Measurements from ENCODE around the gene CIAO3. TPM values are rescaled to one million over a fixed set of nuclear protein-coding genes. Genes with fewer than 3 reads are reported as not detected.
A peak's percentile ranks its signal among the peaks of the same experiment; 100 is the strongest.

The CIAO3 gene
- total RNA-seq = 10 to 100 TPM; 39.8 to 53.2 (median 45.6) TPM

DNA sequence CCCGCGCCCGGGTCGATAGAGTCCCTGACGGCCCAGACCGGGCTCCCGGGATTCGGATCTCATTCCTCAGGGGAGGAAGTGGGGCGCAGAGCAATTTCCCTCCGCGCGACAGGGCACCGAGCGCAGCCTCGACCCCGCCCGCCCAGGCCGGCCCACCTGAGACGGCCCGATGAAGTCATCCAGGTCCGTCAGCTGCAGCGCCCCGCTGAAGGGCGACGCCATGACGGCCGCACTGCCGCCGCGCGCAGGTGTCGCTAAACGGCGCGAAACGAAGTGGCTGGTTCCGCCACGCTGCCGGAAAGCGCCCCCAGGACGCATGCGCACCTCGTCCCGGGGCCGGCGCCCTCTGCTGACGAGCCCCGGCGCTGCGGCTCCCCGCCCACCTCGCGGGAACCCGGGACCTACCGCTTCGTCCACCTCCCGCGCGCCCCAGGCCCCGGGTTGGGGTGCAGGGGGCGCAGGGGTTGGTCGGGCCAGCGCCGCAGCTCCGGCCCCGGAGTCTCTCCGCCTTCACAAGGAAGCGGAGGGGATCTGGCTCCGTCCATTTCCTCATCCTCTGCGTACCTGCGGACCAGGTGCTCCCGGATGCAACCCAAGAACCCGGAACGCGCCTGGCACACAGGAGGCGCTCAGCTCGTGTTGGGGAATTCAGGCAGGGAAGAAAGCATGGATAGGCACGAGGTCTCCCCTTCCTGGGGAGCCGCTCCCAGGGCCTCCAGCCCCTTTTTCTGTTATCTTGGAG, at the start of gene CIAO3:
Gene CIAO3, minus strand, starts transcription at position 234 of the 742 bp plus-strand sequence. Its CDS starts 12 bp downstream, at position 222.
- Histone ChIP-seq H3K36me3 (peaks cover 0 to 37% (median 0%) of the 10 kb centered on the region in 3 donors), H3K4me3 (peak within 1 kb of the TSS; percentile 75 to 100 (median 94)), H3K4me1 (peaks cover 0 to 16% (median 14%) of the 10 kb centered on the region in 4 donors), H3K9me3 (no peaks in the 10 kb centered on the region), H3K27ac (peak within 1 kb of the TSS; percentile 24 to 87 (median 76)), H3K27me3 (peaks cover 0 to 3% of the 10 kb centered on the region in 2 donors)
- peak; percentile 66 to 74 for DNase-seq (ENCODE audit: low spot score in 2 of 2)
- TF ChIP-seq POLR2A (IDR thresholded peaks at IDR 0.05) (peak in 1 of 2 donors; percentile 56), EP300 (IDR thresholded peaks at IDR 0.05) (peak; percentile 88 to 100)
- TF ChIP-seq, protein P1, sequence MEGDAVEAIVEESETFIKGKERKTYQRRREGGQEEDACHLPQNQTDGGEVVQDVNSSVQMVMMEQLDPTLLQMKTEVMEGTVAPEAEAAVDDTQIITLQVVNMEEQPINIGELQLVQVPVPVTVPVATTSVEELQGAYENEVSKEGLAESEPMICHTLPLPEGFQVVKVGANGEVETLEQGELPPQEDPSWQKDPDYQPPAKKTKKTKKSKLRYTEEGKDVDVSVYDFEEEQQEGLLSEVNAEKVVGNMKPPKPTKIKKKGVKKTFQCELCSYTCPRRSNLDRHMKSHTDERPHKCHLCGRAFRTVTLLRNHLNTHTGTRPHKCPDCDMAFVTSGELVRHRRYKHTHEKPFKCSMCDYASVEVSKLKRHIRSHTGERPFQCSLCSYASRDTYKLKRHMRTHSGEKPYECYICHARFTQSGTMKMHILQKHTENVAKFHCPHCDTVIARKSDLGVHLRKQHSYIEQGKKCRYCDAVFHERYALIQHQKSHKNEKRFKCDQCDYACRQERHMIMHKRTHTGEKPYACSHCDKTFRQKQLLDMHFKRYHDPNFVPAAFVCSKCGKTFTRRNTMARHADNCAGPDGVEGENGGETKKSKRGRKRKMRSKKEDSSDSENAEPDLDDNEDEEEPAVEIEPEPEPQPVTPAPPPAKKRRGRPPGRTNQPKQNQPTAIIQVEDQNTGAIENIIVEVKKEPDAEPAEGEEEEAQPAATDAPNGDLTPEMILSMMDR (IDR thresholded peaks at IDR 0.05) = peak; percentile 94 to 99 (median 98)
- 3% methylated on average over 7 to 15 of the region's 79 CpGs for WGBS, 2 donors

DNA sequence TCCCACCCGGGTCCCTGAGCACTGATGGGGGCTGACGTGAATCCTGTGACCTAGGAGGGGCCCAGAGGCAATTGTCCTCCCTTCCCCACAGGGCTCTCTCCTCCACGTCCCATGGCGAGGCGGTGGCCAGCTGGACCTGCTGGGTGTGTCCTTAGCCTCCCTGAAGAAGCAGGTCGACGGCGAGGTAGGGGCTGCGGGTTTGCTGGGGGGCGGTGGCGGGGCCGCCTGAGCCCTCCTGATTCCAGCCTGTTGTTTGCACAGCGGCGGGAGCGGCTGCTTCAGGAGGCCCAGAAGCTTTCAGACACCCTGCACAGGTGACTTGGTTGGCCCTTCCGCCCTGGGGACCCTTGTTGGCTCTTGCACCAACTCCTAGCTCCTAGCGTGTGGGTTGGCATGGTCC, 49.3 kb upstream of the CIAO3 start:
- TF ChIP-seq, protein P1 (IDR thresholded peaks at IDR 0.05) = no peak
- TF ChIP-seq EP300 (IDR thresholded peaks at IDR 0.05) = no peak
- no peak for TF ChIP-seq POLR2A (IDR thresholded peaks at IDR 0.05)
- H3K4me1 ChIP-seq = peaks cover 0 to 37% (median 13%) of the 10 kb centered on the region in 4 donors
- 91 to 96% methylated on average over 15 to 17 of the region's 17 CpGs for WGBS, 2 donors
- no peak for DNase-seq (ENCODE audit: low spot score in 2 of 2)
- H3K36me3 ChIP-seq = peaks cover 0 to 67% (median 0%) of the 10 kb centered on the region in 3 donors
- no peaks in the 10 kb centered on the region for H3K27me3 ChIP-seq
- no peaks in the 10 kb centered on the region for H3K9me3 ChIP-seq
- H3K4me3 ChIP-seq = no peak overlapping the region
- no peak overlapping the region for H3K27ac ChIP-seq

- DNase-seq (ENCODE audit: low spot score in 2 of 2) = no peak
- Histone ChIP-seq H3K27me3 (no peaks in the 10 kb centered on the region), H3K9me3 (no peaks in the 10 kb centered on the region), H3K4me3 (peak overlapping the region; percentile 65 to 95 (median 89)), H3K36me3 (peaks cover 0 to 69% (median 0%) of the 10 kb centered on the region in 3 donors), H3K4me1 (peaks cover 0 to 37% (median 13%) of the 10 kb centered on the region in 4 donors), H3K27ac (peak overlapping the region in 1 of 4 donors; percentile 44)
- no peak for TF ChIP-seq EP300 (IDR thresholded peaks at IDR 0.05)
- TF ChIP-seq, protein P1 (IDR thresholded peaks at IDR 0.05) = no peak
- TF ChIP-seq POLR2A (IDR thresholded peaks at IDR 0.05) = no peak
- WGBS, 2 donors = 70 to 74% methylated on average over 18 to 29 of the region's 33 CpGs
These were observed 48.5 kb upstream of the CIAO3 start for GRCh38 chr16:789191-789850.

DNA sequence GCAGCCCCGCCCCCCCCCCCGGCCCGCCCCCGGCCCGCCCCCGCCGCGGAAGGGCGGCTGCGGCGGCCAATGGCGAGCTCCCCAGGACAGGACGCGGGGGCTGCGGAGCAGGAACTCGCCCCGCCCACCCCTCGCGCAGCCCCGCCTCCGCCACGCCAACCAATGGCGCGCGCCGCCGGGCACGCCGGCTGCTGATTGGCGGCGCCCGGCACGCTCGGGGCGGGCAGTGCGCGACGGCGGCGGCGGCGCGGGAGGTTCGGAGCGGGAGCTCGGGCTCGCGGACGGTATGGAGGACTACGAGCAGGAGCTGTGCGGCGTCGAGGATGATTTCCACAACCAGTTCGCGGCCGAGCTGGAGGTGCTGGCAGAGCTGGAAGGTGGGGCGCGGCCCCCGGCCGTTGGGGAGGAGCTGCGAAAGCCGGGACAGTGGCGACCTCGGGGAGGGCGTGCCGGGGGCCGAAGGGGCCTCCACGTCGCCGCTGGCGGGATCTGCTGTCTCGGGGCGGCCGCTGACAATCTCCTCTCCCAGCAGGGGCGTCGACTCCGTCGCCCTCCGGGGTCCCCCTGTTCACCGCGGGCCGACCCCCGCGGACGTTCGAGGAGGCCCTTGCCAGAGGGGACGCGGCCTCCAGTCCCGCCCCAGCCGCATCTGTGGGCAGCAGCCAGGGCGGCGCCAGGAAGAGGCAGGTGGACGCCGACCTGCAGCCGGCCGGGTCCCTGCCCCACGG, 47.8 kb upstream of the CIAO3 start, which contains the start of gene CHTF18:
Gene CHTF18, plus strand, starts transcription at position 222 of the 728 bp plus-strand sequence. Its CDS starts 65 bp downstream, at position 287.
- TF ChIP-seq, protein P1 (IDR thresholded peaks at IDR 0.05) = no peak
- TF ChIP-seq POLR2A (IDR thresholded peaks at IDR 0.05) (no peak), EP300 (IDR thresholded peaks at IDR 0.05) (no peak)
- H3K4me1 ChIP-seq = peaks cover 0 to 42% (median 13%) of the 10 kb centered on the region in 4 donors
- H3K9me3 ChIP-seq = no peaks in the 10 kb centered on the region
- H3K36me3 ChIP-seq = peaks cover 0 to 61% (median 0%) of the 10 kb centered on the region in 3 donors
- peak; percentile 86 to 90 for DNase-seq (ENCODE audit: low spot score in 2 of 2)
- no peaks in the 10 kb centered on the region for H3K27me3 ChIP-seq
- WGBS, 2 donors = 0 to 1% methylated on average over 13 to 33 of the region's 97 CpGs
- peak within 1 kb of the TSS; percentile 81 to 95 (median 89) for H3K4me3 ChIP-seq
- H3K27ac ChIP-seq = peak within 1 kb of the TSS in 3 of 4 donors; percentile 33 to 81 (median 81)
